DOHH2 (cell line): ENCODE measurements around the gene FBXL14.

Source experiments
- H3F3A ChIP-seq: fragments of 200-600 bp; sonication (generic), shearing (Covaris generic); 2 replicates; pipeline ENCODE4 v1.6.0; 2016; ENCODE audit warnings: antibody characterized with exemption, mild to moderate bottlenecking; ENCODE audit not compliant: control insufficient read depth, insufficient read depth
- H3K27ac ChIP-seq: fragments of 200-600 bp; sonication (generic); 2 replicates; pipeline ENCODE4 v1.5.1; 2014; ENCODE audit warnings: low read depth, mild to moderate bottlenecking, low read length, moderate library complexity
- H3K27me3 ChIP-seq: fragments of 200-600 bp; sonication (generic); 2 replicates; pipeline ENCODE4 v1.6.1; 2014; ENCODE audit warnings: mild to moderate bottlenecking, low read length, mixed read lengths; ENCODE audit not compliant: control insufficient read depth
- H3K36me3 ChIP-seq: fragments of 200-600 bp; sonication (generic); 2 replicates; pipeline ENCODE4 v1.6.1; 2014; ENCODE audit warnings: mild to moderate bottlenecking, low read length, moderate library complexity, mixed read lengths; ENCODE audit not compliant: control insufficient read depth
- H3K4me1 ChIP-seq: fragments of 200-600 bp; sonication (generic); 2 replicates; pipeline ENCODE4 v1.6.1; 2014; ENCODE audit warnings: mild to moderate bottlenecking, low read length, mixed read lengths; ENCODE audit not compliant: control insufficient read depth
- H3K4me2 ChIP-seq: fragments of 200-600 bp; sonication (generic); 2 replicates; pipeline ENCODE4 v1.6.0; 2014; ENCODE audit warnings: mild to moderate bottlenecking, low read length, moderate library complexity
- H3K4me3 ChIP-seq: fragments of 200-600 bp; sonication (generic); 2 replicates; pipeline ENCODE4 v1.5.1; 2014; ENCODE audit warnings: mild to moderate bottlenecking, low read length, mixed read lengths
- H3K79me2 ChIP-seq: fragments of 200-600 bp; sonication (generic); 2 replicates; pipeline ENCODE4 v1.6.1; 2014; ENCODE audit warnings: mild to moderate bottlenecking, low read length, mixed read lengths; ENCODE audit not compliant: control insufficient read depth
- H3K9me2 ChIP-seq: fragments of 200-600 bp; sonication (generic); replicated peaks from 2 replicates; pipeline ENCODE4 v1.6.1; 2014; ENCODE audit warnings: mild to moderate bottlenecking, low read length, mixed read lengths; ENCODE audit not compliant: control insufficient read depth
- H3K9me3 ChIP-seq: fragments of 200-600 bp; sonication (generic); 2 replicates; pipeline ENCODE4 v1.6.1; 2014; ENCODE audit warnings: antibody characterized with exemption, low read length, mixed read lengths; ENCODE audit not compliant: control insufficient read depth, insufficient read depth
- H4K20me1 ChIP-seq: fragments of 200-600 bp; sonication (generic); 2 replicates; pipeline ENCODE4 v1.6.0; 2014; ENCODE audit warnings: low read depth, mild to moderate bottlenecking, antibody characterized with exemption, low read length, moderate library complexity; ENCODE audit not compliant: control insufficient read depth, insufficient read depth
- CTCF ChIP-seq: fragments of 200-600 bp; sonication (generic); IDR thresholded peaks from one replicate; pipeline ENCODE4 v1.5.1; 2014; ENCODE audit warnings: antibody characterized with exemption, mild to moderate bottlenecking, low read depth, low read length; ENCODE audit not compliant: poor library complexity, severe bottlenecking
- EZH2phosphoT487 ChIP-seq: fragments of 200-600 bp; sonication (generic); IDR thresholded peaks from 2 replicates; pipeline ENCODE4 v1.6.1; 2017; ENCODE audit warnings: borderline replicate concordance, mild to moderate bottlenecking, antibody characterized with exemption, low read length, moderate library complexity, mixed read lengths

Gene FBXL14

GRCh38 chr12:1579651-1580435, 14.5 kb downstream of the FBXL14 start:
- Histone ChIP-seq H3K27me3 (no peaks in the 10 kb centered on the region), H3K79me2 (no peaks in the 10 kb centered on the region), H3K9me3 (no peaks in the 10 kb centered on the region), H4K20me1 (no peaks in the 10 kb centered on the region), H3K9me2 (no peaks in the 10 kb centered on the region), H3K27ac (no peak overlapping the region), H3F3A (peaks cover 5% of the 10 kb centered on the region; the same call in 1 of the 2 replicates), H3K4me2 (no peak overlapping the region), H3K36me3 (no peaks in the 10 kb centered on the region), H3K4me1 (peaks cover 8% of the 10 kb centered on the region), H3K4me3 (no peak overlapping the region)
- TF ChIP-seq EZH2phosphoT487 (no peak), CTCF (no peak)

- H4K20me1 ChIP-seq: no peaks in the 10 kb centered on the region
- H3K9me3 ChIP-seq: no peaks in the 10 kb centered on the region
- no peaks in the 10 kb centered on the region for H3K4me1 ChIP-seq
- H3K27me3 ChIP-seq: peaks cover 4% of the 10 kb centered on the region
- TF ChIP-seq CTCF (no peak), EZH2phosphoT487 (no peak)
- no peaks in the 10 kb centered on the region for H3K79me2 ChIP-seq
- peaks cover 5% of the 10 kb centered on the region; the same call in 1 of the 2 replicates for H3F3A ChIP-seq
- no peaks in the 10 kb centered on the region for H3K9me2 ChIP-seq
- H3K4me3 ChIP-seq: no peak overlapping the region
- no peak overlapping the region for H3K27ac ChIP-seq
- no peaks in the 10 kb centered on the region for H3K36me3 ChIP-seq
- no peak overlapping the region for H3K4me2 ChIP-seq
Observed at GRCh38 chr12:1576410-1577241, 17.8 kb downstream of the FBXL14 start.

GRCh38 chr12:1575408-1576401, 18.7 kb downstream of the FBXL14 start:
- H3F3A ChIP-seq: peaks cover 5% of the 10 kb centered on the region; the same call in 1 of the 2 replicates

More at GRCh38 chr12:1575408-1576401, 18.7 kb downstream of the FBXL14 start:
- no peaks in the 10 kb centered on the region for H3K9me2 ChIP-seq
- no peak overlapping the region for H3K4me2 ChIP-seq
- H3K27ac ChIP-seq: no peak overlapping the region
- H3K36me3 ChIP-seq: no peaks in the 10 kb centered on the region
- no peaks in the 10 kb centered on the region for H4K20me1 ChIP-seq
- H3K9me3 ChIP-seq: no peaks in the 10 kb centered on the region
- H3K4me3 ChIP-seq: no peak overlapping the region
- H3K4me1 ChIP-seq: no peaks in the 10 kb centered on the region
- TF ChIP-seq CTCF (no peak), EZH2phosphoT487 (no peak)
- peaks cover 6% of the 10 kb centered on the region for H3K27me3 ChIP-seq
- no peaks in the 10 kb centered on the region for H3K79me2 ChIP-seq
